ENCODE data around the gene KCNMB4.

DNA sequence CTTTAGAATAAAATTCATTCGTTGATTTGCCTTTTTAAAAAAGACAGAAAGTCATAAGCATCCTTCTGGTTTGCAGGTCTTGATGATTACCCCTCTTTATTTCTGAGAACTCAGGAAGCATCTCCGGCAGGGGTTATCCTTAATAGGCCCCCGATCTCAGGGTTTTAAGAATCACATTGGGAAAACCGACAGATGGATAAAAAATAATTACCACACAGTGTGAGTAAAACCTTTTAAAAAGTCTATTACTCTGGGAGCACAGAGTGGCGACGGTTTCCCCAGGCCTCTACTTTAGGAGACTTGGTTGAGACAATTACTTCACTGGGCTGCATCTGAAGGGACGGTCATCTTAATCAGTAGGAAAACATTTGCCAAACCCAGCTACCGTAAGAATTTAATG lies 56.5 kb downstream of the KCNMB4 start:
- TF ChIP-seq POLR2A (IDR thresholded peaks at IDR 0.05) = no peak
- TF ChIP-seq CTCF (IDR thresholded peaks at IDR 0.05) = no peak
- TF ChIP-seq EP300 (IDR thresholded peaks at IDR 0.05) = no peak

Measured in ovary (tissue), 3 donors.